Thymus (tissue), 2 donors: ENCODE measurements around the gene PILRA. TPM values are rescaled to one million over a fixed set of nuclear protein-coding genes. Genes with fewer than 3 reads are reported as not detected.

Experiments used
- polyA plus RNA-seq: library from polyadenylated mRNA; stranded (reverse); fragments of 200-250 nt; gene quantifications from one replicate; pipeline ENCODE4 v1.2.3, GENCODE V29; 2013
- total RNA-seq: library from RNA; stranded (reverse); fragments of 120-200 nt; gene quantifications from one replicate; pipeline ENCODE4 v1.2.4, GENCODE V29; 2013
- donor health status: healthy.

Gene PILRA
- total and polyA plus RNA-seq, 2 donors: 4.6 to 12.2 TPM

Other genes starting within 250 kb of the PILRA start
- gene MBLAC1, start 246.5 kb upstream of the PILRA start, total RNA-seq: 3.1 TPM
- 2.0 TPM for gene MBLAC1, start 246.5 kb upstream of the PILRA start, polyA plus RNA-seq
- 142 TPM for gene LAMTOR4, start 224.6 kb upstream of the PILRA start, total RNA-seq
- gene LAMTOR4, start 224.6 kb upstream of the PILRA start, polyA plus RNA-seq: 448 TPM
- 19.8 TPM for gene TRAPPC14, start 214.8 kb upstream of the PILRA start, total RNA-seq
- gene TRAPPC14, start 214.8 kb upstream of the PILRA start, polyA plus RNA-seq: 46.9 TPM
- 11.9 TPM for gene GAL3ST4, start 204.9 kb upstream of the PILRA start, total RNA-seq
- 12.8 TPM for gene GAL3ST4, start 204.9 kb upstream of the PILRA start, polyA plus RNA-seq
- gene GPC2, start 196.1 kb upstream of the PILRA start, total RNA-seq: 11.2 TPM
- gene GPC2, start 196.1 kb upstream of the PILRA start, polyA plus RNA-seq: 8.5 TPM
- gene STAG3, start 195.6 kb upstream of the PILRA start, total RNA-seq: 59.1 TPM
- gene STAG3, start 195.6 kb upstream of the PILRA start, polyA plus RNA-seq: 36.0 TPM
- gene PVRIG, start 153.5 kb upstream of the PILRA start, total RNA-seq: 52.3 TPM
- 30.7 TPM for gene PVRIG, start 153.5 kb upstream of the PILRA start, polyA plus RNA-seq
- gene SPDYE3, start 65.8 kb upstream of the PILRA start, total RNA-seq: not detected
- 0.27 TPM for gene SPDYE3, start 65.8 kb upstream of the PILRA start, polyA plus RNA-seq
- gene PILRB, start 15.4 kb upstream of the PILRA start, total RNA-seq: 19.5 TPM
- gene PILRB, start 15.4 kb upstream of the PILRA start, polyA plus RNA-seq: 128 TPM
- 4.8 TPM for gene ZCWPW1, start 55.2 kb downstream of the PILRA start, total RNA-seq
- gene ZCWPW1, start 55.2 kb downstream of the PILRA start, polyA plus RNA-seq: 33.9 TPM
- gene MEPCE, start 56.3 kb downstream of the PILRA start, total RNA-seq: 32.0 TPM
- gene MEPCE, start 56.3 kb downstream of the PILRA start, polyA plus RNA-seq: 37.4 TPM
- gene PPP1R35, start 63.0 kb downstream of the PILRA start, total RNA-seq: 91.1 TPM
- gene PPP1R35, start 63.0 kb downstream of the PILRA start, polyA plus RNA-seq: 107 TPM
- gene SPACDR, start 90.8 kb downstream of the PILRA start, total RNA-seq: 0.76 TPM
- 2.4 TPM for gene SPACDR, start 90.8 kb downstream of the PILRA start, polyA plus RNA-seq
- 37.4 TPM for gene TSC22D4, start 105.7 kb downstream of the PILRA start, total RNA-seq
- gene TSC22D4, start 105.7 kb downstream of the PILRA start, polyA plus RNA-seq: 67.7 TPM
- 0.24 TPM for gene NYAP1, start 110.4 kb downstream of the PILRA start, total RNA-seq
- 0.66 TPM for gene NYAP1, start 110.4 kb downstream of the PILRA start, polyA plus RNA-seq
- 7.4 TPM for gene AGFG2, start 165.7 kb downstream of the PILRA start, total RNA-seq
- gene AGFG2, start 165.7 kb downstream of the PILRA start, polyA plus RNA-seq: 15.4 TPM
- 7.7 TPM for gene SAP25, start 200.4 kb downstream of the PILRA start, total RNA-seq
- 183 TPM for gene SAP25, start 200.4 kb downstream of the PILRA start, polyA plus RNA-seq
- gene LRCH4, start 212.6 kb downstream of the PILRA start, total RNA-seq: 44.0 TPM
- 423 TPM for gene LRCH4, start 212.6 kb downstream of the PILRA start, polyA plus RNA-seq
- 0.19 TPM for gene FBXO24, start 212.8 kb downstream of the PILRA start, total RNA-seq
- 1.3 TPM for gene FBXO24, start 212.8 kb downstream of the PILRA start, polyA plus RNA-seq
- 8.2 TPM for gene PCOLCE, start 228.9 kb downstream of the PILRA start, total RNA-seq
- gene PCOLCE, start 228.9 kb downstream of the PILRA start, polyA plus RNA-seq: 25.3 TPM
- gene MOSPD3, start 239.1 kb downstream of the PILRA start, total RNA-seq: 4.7 TPM
- 21.6 TPM for gene MOSPD3, start 239.1 kb downstream of the PILRA start, polyA plus RNA-seq